MCF 10A (cell line): ENCODE results near the gene MMP2. TPM values are rescaled to one million over a fixed set of nuclear protein-coding genes. Genes with fewer than 3 reads are reported as not detected.

ENCODE experiments used
- BruUV-seq: library from RNA; stranded (reverse); fragments of 400-500 nt; replicated peaks from 2 replicates; lab custom pipeline; 2021; lab: Mats Ljungman, UMichigan
- CTCF ChIA-PET: fragments of 300-600 bp; sonication (Branson Sonifier 250); formaldehyde crosslinking; extraction: SDS; loops from one replicate; lab custom pipeline; 2021; ENCODE audit warnings: antibody characterized with exemption, inconsistent platforms; lab: Yijun Ruan, JAX
- POLR2A ChIA-PET: fragments of 300-600, 350-650 bp; sonication (Branson Sonifier 250); formaldehyde crosslinking; extraction: SDS; loops from one replicate; lab custom pipeline; 2020; ENCODE audit warnings: antibody characterized with exemption, inconsistent platforms; lab: Yijun Ruan, JAX
- DNase-seq: peaks from one replicate; pipeline ENCODE4 v3.0.0-alpha.2; 2018; ENCODE audit not compliant: unreplicated experiment
- H3K27ac Mint-ChIP-seq: one replicate; pipeline ENCODE4 v1.8.0; 2022; ENCODE audit warnings: mild to moderate bottlenecking, low read depth, mixed read lengths; ENCODE audit not compliant: unreplicated experiment
- H3K27me3 Mint-ChIP-seq: one replicate; pipeline ENCODE4 v1.8.0; 2022; ENCODE audit warnings: mixed read lengths; ENCODE audit not compliant: insufficient read depth, unreplicated experiment
- H3K36me3 Mint-ChIP-seq: one replicate; pipeline ENCODE4 v1.8.0; 2022; ENCODE audit warnings: mild to moderate bottlenecking, moderate library complexity, mixed read lengths; ENCODE audit not compliant: insufficient read depth, unreplicated experiment
- H3K4me1 Mint-ChIP-seq: one replicate; pipeline ENCODE4 v1.8.0; 2022; ENCODE audit warnings: mixed read lengths; ENCODE audit not compliant: insufficient read depth, unreplicated experiment
- H3K4me3 Mint-ChIP-seq: one replicate; pipeline ENCODE4 v1.8.0; 2022; ENCODE audit warnings: mild to moderate bottlenecking, moderate library complexity, mixed read lengths; ENCODE audit not compliant: unreplicated experiment
- H3K9me3 Mint-ChIP-seq: one replicate; pipeline ENCODE4 v1.8.0; 2022; ENCODE audit warnings: mixed read lengths; ENCODE audit not compliant: unreplicated experiment
- CTCF ChIP-seq: fragments of 200-600 bp; IDR thresholded peaks from one replicate; pipeline ENCODE4 v1.8.0; 2022; ENCODE audit warnings: antibody characterized with exemption, mild to moderate bottlenecking; ENCODE audit not compliant: unreplicated experiment
- intact Hi-C: fragments of 100-400 bp; cut with micrococcal nuclease; formaldehyde crosslinking; loops from 2 replicates; pipeline ENCODE4 v1.14.1; 2022
- total RNA-seq: library from RNA; stranded (reverse); gene quantifications from 2 replicates; pipeline ENCODE4 v1.2.3, GENCODE V29; 2022

The MMP2 gene
- total RNA-seq, 1 experiment from 2014 or later: 3.7 TPM

- POLR2A ChIA-PET: interaction anchor here (1.1 kb wide), 1 partner anchor 48 kb away, joined by 4 read pairs; no protein-coding TSS in a partner anchor
- CTCF ChIA-PET: interaction anchor here (0.5 to 2.1 kb wide), 4 partner anchors 22 to 168 kb away, joined by 4 to 7 read pairs (median 4); no protein-coding TSS in a partner anchor
- peaks cover 6% of the 10 kb centered on the region for H3K36me3 Mint-ChIP-seq
- no peaks in the 10 kb centered on the region for H3K27me3 Mint-ChIP-seq
- TF ChIP-seq CTCF: no peak
- no peak overlapping the region for H3K27ac Mint-ChIP-seq
- no TSS peak for BruUV-seq
- no peak overlapping the region for H3K4me3 Mint-ChIP-seq
- no peaks in the 10 kb centered on the region for H3K4me1 Mint-ChIP-seq
- DNase-seq: no peak
- H3K9me3 Mint-ChIP-seq: no peaks in the 10 kb centered on the region
- intact Hi-C loops: no loop called here
These were observed 55.8 kb downstream of the MMP2 start for GRCh38 chr16:55534756-55535155.

- no peaks in the 10 kb centered on the region for H3K4me1 Mint-ChIP-seq
- ChIA-PET POLR2A (interaction anchor here (0.5 kb wide), 1 partner anchor 938 kb away, joined by 4 read pairs; no protein-coding TSS in a partner anchor), CTCF (interaction anchor here (7.2 kb wide), 1 partner anchor 74 kb away, joined by 94 read pairs; no protein-coding TSS in a partner anchor)
- no peaks in the 10 kb centered on the region for H3K27me3 Mint-ChIP-seq
- H3K36me3 Mint-ChIP-seq: peaks cover 6% of the 10 kb centered on the region
- TF ChIP-seq CTCF: no peak
- H3K27ac Mint-ChIP-seq: no peak overlapping the region
- H3K4me3 Mint-ChIP-seq: no peak overlapping the region
- no peaks in the 10 kb centered on the region for H3K9me3 Mint-ChIP-seq
- DNase-seq: no peak
- intact Hi-C loops: no loop called here
- no TSS peak for BruUV-seq
These were observed 60.1 kb downstream of the MMP2 start for GRCh38 chr16:55539049-55539448.

GRCh38 chr16:55539488-55539887 is 60.5 kb downstream of the MMP2 start:
- intact Hi-C loops: no loop called here
- peaks cover 6% of the 10 kb centered on the region for H3K36me3 Mint-ChIP-seq
- no peaks in the 10 kb centered on the region for H3K27me3 Mint-ChIP-seq
- H3K4me1 Mint-ChIP-seq: no peaks in the 10 kb centered on the region
- no peak overlapping the region for H3K4me3 Mint-ChIP-seq
- POLR2A ChIA-PET: no interaction called here
- TF ChIP-seq CTCF: no peak
- no peak for DNase-seq
- no peak overlapping the region for H3K27ac Mint-ChIP-seq
- CTCF ChIA-PET: interaction anchor here (7.2 kb wide), 1 partner anchor 74 kb away, joined by 94 read pairs; no protein-coding TSS in a partner anchor
- BruUV-seq: no TSS peak
- no peaks in the 10 kb centered on the region for H3K9me3 Mint-ChIP-seq

GRCh38 chr16:55540221-55540620 is 61.2 kb downstream of the MMP2 start:
- Mint-ChIP-seq H3K4me3 (no peak overlapping the region), H3K4me1 (no peaks in the 10 kb centered on the region), H3K36me3 (peaks cover 6% of the 10 kb centered on the region), H3K9me3 (no peaks in the 10 kb centered on the region), H3K27me3 (no peaks in the 10 kb centered on the region), H3K27ac (no peak overlapping the region)
- ChIA-PET POLR2A (no interaction called here), CTCF (interaction anchor here (0.8 to 7.2 kb wide), 3 partner anchors 37 to 161 kb away, joined by 3 to 94 read pairs (median 3); no protein-coding TSS in a partner anchor)
- intact Hi-C loops: loop anchor here (5.0 to 10.0 kb wide), 2 partner anchors 302 to 605 kb away; partner anchors contain the start of gene IRX5
- no peak for DNase-seq
- no peak for TF ChIP-seq CTCF
- no TSS peak for BruUV-seq
